HepG2 (cell line): ENCODE results near the gene AGFG1. TPM values are rescaled to one million over a fixed set of nuclear protein-coding genes. Genes with fewer than 3 reads are reported as not detected.

Experiments used
- AKAP8 ChIP-seq: sonication (generic); formaldehyde crosslinking; IDR thresholded peaks from 2 replicates; pipeline ENCODE4 v1.5.1; 2020; ENCODE audit warnings: mild to moderate bottlenecking, missing genetic modification reagents
- ATF7-NPFF ChIP-seq: sonication (generic); formaldehyde crosslinking; IDR thresholded peaks from 2 replicates; pipeline ENCODE4 v1.8.1; 2023; ENCODE audit warnings: mild to moderate bottlenecking, low read depth, missing genetic modification reagents, moderate library complexity
- CHCHD3 ChIP-seq: sonication (generic); formaldehyde crosslinking; IDR thresholded peaks from 2 replicates; pipeline ENCODE4 v1.8.0; 2022; ENCODE audit warnings: mild to moderate bottlenecking, missing genetic modification reagents, moderate library complexity
- CREB1 ChIP-seq, 2 experiments: fragments of 450-650 bp in 1 of 2; IDR thresholded peaks; 2 replicates each; pipeline ENCODE4 v1.6.1; 2016 to 2017; ENCODE audit warnings: control low read depth in 1 of 2, mild to moderate bottlenecking in 1 of 2, missing compliant biosample characterization in 1 of 2, missing genetic modification characterization in 1 of 2
- CREM ChIP-seq, 2 experiments: sonication (generic) in 1 of 2; formaldehyde crosslinking in 1 of 2; IDR thresholded peaks; 2 replicates each; pipeline versions ENCODE4 v1.4.0 to v1.6.1; 2016 to 2020; ENCODE audit warnings: antibody characterized with exemption in 1 of 2, mild to moderate bottlenecking in 1 of 2, missing genetic modification reagents in 1 of 2
- EP300 ChIP-seq, 3 experiments: sonication (generic) in 1 of 3; formaldehyde crosslinking in 1 of 3; IDR thresholded peaks; 2 replicates each; pipeline versions ENCODE4 v1.5.1 to v1.6.1; 2011 to 2020; ENCODE audit warnings: low read depth in 2 of 3, low read length in 2 of 3, borderline replicate concordance in 1 of 3, improper control_type of control experiment in 1 of 3, mild to moderate bottlenecking in 1 of 3, missing genetic modification reagents in 1 of 3, moderate library complexity in 1 of 3
- FOXJ3 ChIP-seq: sonication (generic); formaldehyde crosslinking; IDR thresholded peaks from 2 replicates; pipeline ENCODE4 v1.4.0; 2020; ENCODE audit warnings: missing genetic modification reagents, mild to moderate bottlenecking, borderline replicate concordance
- GATA4 ChIP-seq: sonication (generic); IDR thresholded peaks from 2 replicates; pipeline ENCODE4 v1.6.1; 2016; ENCODE audit warnings: antibody characterized with exemption, low read depth, borderline replicate concordance
- MTA1 ChIP-seq: sonication (generic); formaldehyde crosslinking; IDR thresholded peaks from 2 replicates; pipeline ENCODE4 v1.4.0; 2020; ENCODE audit warnings: missing genetic modification reagents, mild to moderate bottlenecking, borderline replicate concordance
- MTF1 ChIP-seq: sonication (generic); formaldehyde crosslinking; IDR thresholded peaks from 2 replicates; pipeline ENCODE4 v1.5.0; 2020; ENCODE audit warnings: missing genetic modification reagents
- POLR2A ChIP-seq, 2 experiments: IDR thresholded peaks; 2 replicates each; pipeline ENCODE4 v1.6.1; 2011; ENCODE audit warnings: low read depth in 2 of 2, low read length in 2 of 2, mild to moderate bottlenecking in 1 of 2, moderate library complexity in 1 of 2; ENCODE audit not compliant: insufficient read depth in 1 of 2
- ZNF143 ChIP-seq: sonication (generic); formaldehyde crosslinking; IDR thresholded peaks from 2 replicates; pipeline ENCODE4 v1.4.0; 2020; ENCODE audit warnings: missing genetic modification reagents
- ZNF230 ChIP-seq: sonication (generic); formaldehyde crosslinking; IDR thresholded peaks from 2 replicates; pipeline ENCODE4 v1.4.0; 2020; ENCODE audit warnings: mild to moderate bottlenecking, missing genetic modification reagents
- ZNF24 ChIP-seq: fragments of 450-650 bp; IDR thresholded peaks from 2 replicates; pipeline ENCODE4 v1.6.1; 2017; ENCODE audit warnings: antibody characterized with exemption, mild to moderate bottlenecking
- ZNF33A ChIP-seq: sonication (generic); formaldehyde crosslinking; IDR thresholded peaks from 2 replicates; pipeline ENCODE4 v1.5.1; 2020; ENCODE audit warnings: missing genetic modification reagents, mild to moderate bottlenecking, moderate library complexity, borderline replicate concordance
- ZNF460 ChIP-seq: sonication (generic); formaldehyde crosslinking; IDR thresholded peaks from 2 replicates; pipeline ENCODE4 v1.5.1; 2020; ENCODE audit warnings: missing genetic modification reagents, mild to moderate bottlenecking, borderline replicate concordance
- ZNF703 ChIP-seq: sonication (generic); formaldehyde crosslinking; IDR thresholded peaks from 2 replicates; pipeline ENCODE4 v1.5.1; 2020; ENCODE audit warnings: missing genetic modification reagents, mild to moderate bottlenecking, moderate library complexity, borderline replicate concordance
- ZNF737 ChIP-seq: sonication (generic); formaldehyde crosslinking; IDR thresholded peaks from 2 replicates; pipeline ENCODE4 v1.5.0; 2020; ENCODE audit warnings: missing genetic modification reagents, mild to moderate bottlenecking, borderline replicate concordance
- polyA plus RNA-seq, 8 experiments: library from polyadenylated mRNA; depleted of rRNA in 3 of 8; stranded (reverse) in 7 of 8; unstranded in 1 of 8; fragments of >200 nt; fragmentation: Illumina TruSeq in 4 of 8; extraction: Trizol in 4 of 8; gene quantifications; 2 replicates each; pipeline versions ENCODE4 v1.2.1 to v1.2.3, GENCODE V29; 2011 to 2016; ENCODE audit warnings: low read depth in 4 of 8, missing spikeins in 1 of 8, mixed read lengths in 1 of 8; ENCODE audit not compliant: insufficient read depth in 1 of 8
- total RNA-seq, 5 experiments: library from RNA; depleted of rRNA; stranded (reverse); fragments of >200 nt; fragmentation: Illumina TruSeq; extraction: Trizol; gene quantifications; 2 replicates each; pipeline ENCODE4 v1.2.3, GENCODE V29; 2016; ENCODE audit warnings: low read depth in 1 of 5
- TF ChIP-seq, protein P1 (sequence below): sonication (generic); formaldehyde crosslinking; IDR thresholded peaks from 2 replicates; pipeline ENCODE4 v1.4.0; 2020; ENCODE audit warnings: missing genetic modification reagents, mild to moderate bottlenecking, borderline replicate concordance
- TF ChIP-seq, protein P2 (sequence below): sonication (generic); formaldehyde crosslinking; IDR thresholded peaks from 2 replicates; pipeline ENCODE4 v1.5.0; 2020; ENCODE audit warnings: mild to moderate bottlenecking, missing genetic modification reagents
- TF ChIP-seq, protein P3 (sequence below): sonication (generic); formaldehyde crosslinking; IDR thresholded peaks from 2 replicates; pipeline ENCODE4 v1.4.0; 2020; ENCODE audit warnings: missing genetic modification reagents

The AGFG1 gene
- total and polyA plus RNA-seq, 2 of the 13 experiments (the other 11 are each of a cell fraction or from before 2014, with no cell fraction given), result 145 to 168 TPM

DNA sequence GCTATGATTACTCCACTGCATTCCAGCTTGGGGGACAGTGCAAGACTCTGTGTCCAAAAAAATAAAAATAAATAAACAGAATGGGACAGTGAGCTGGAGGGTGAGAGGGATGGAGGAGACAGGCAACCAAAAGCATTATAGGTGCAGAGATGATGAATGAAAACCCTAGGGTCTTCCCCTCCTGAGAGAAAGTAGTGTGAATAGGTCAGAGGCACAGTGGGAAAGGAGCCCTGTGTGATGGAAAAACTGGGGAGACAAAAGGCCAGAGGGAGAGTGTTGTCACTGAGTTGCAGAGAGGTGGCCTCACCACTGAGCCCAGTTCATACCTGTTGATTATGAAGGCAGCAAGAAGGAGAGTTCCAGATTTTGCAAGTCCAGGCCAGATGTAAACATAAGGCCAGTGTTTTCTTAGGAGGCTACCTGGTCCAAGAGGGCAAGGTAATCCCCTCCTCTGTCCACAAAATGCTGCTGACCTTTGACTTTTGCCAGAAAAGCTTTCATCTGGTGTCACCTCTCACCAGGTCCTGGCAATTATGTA, 17.6 kb upstream of the AGFG1 start (continued):
- no peak for TF ChIP-seq ATF7-NPFF (CRISPR knock-in tag)
- no peak for TF ChIP-seq POLR2A (IDR thresholded peaks at IDR 0.05; ENCODE audit: insufficient read depth in 1 of 2, low read depth in 2 of 2, low read length in 2 of 2)
- TF ChIP-seq MTA1 (CRISPR knock-in tag), result peak; percentile 76; the same call in 1 of the 2 replicates
- 0 out of 2 replicates have a peak, but pooled peaks have one; percentile 69 for TF ChIP-seq ZNF230 (CRISPR knock-in tag)
- TF ChIP-seq, protein P1, sequence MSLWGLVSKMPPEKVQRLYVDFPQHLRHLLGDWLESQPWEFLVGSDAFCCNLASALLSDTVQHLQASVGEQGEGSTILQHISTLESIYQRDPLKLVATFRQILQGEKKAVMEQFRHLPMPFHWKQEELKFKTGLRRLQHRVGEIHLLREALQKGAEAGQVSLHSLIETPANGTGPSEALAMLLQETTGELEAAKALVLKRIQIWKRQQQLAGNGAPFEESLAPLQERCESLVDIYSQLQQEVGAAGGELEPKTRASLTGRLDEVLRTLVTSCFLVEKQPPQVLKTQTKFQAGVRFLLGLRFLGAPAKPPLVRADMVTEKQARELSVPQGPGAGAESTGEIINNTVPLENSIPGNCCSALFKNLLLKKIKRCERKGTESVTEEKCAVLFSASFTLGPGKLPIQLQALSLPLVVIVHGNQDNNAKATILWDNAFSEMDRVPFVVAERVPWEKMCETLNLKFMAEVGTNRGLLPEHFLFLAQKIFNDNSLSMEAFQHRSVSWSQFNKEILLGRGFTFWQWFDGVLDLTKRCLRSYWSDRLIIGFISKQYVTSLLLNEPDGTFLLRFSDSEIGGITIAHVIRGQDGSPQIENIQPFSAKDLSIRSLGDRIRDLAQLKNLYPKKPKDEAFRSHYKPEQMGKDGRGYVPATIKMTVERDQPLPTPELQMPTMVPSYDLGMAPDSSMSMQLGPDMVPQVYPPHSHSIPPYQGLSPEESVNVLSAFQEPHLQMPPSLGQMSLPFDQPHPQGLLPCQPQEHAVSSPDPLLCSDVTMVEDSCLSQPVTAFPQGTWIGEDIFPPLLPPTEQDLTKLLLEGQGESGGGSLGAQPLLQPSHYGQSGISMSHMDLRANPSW (CRISPR knock-in tag), result peak; percentile 84; the same call in 1 of the 2 replicates
- TF ChIP-seq CREM (IDR thresholded peaks at IDR 0.05), result peak; percentile 90
- no peak for TF ChIP-seq CREM (CRISPR knock-in tag; IDR thresholded peaks at IDR 0.05)
- TF ChIP-seq, protein P2, sequence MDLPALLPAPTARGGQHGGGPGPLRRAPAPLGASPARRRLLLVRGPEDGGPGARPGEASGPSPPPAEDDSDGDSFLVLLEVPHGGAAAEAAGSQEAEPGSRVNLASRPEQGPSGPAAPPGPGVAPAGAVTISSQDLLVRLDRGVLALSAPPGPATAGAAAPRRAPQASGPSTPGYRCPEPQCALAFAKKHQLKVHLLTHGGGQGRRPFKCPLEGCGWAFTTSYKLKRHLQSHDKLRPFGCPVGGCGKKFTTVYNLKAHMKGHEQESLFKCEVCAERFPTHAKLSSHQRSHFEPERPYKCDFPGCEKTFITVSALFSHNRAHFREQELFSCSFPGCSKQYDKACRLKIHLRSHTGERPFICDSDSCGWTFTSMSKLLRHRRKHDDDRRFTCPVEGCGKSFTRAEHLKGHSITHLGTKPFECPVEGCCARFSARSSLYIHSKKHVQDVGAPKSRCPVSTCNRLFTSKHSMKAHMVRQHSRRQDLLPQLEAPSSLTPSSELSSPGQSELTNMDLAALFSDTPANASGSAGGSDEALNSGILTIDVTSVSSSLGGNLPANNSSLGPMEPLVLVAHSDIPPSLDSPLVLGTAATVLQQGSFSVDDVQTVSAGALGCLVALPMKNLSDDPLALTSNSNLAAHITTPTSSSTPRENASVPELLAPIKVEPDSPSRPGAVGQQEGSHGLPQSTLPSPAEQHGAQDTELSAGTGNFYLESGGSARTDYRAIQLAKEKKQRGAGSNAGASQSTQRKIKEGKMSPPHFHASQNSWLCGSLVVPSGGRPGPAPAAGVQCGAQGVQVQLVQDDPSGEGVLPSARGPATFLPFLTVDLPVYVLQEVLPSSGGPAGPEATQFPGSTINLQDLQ (CRISPR knock-in tag), result no peak
- no peak for TF ChIP-seq CHCHD3 (CRISPR knock-in tag)
- TF ChIP-seq ZNF143 (CRISPR knock-in tag), result no peak
- TF ChIP-seq GATA4, result no peak
- no peak for TF ChIP-seq MTF1 (CRISPR knock-in tag)
- 0 out of 2 replicates have a peak, but pooled peaks have one; percentile 63 for TF ChIP-seq ZNF703
- TF ChIP-seq ZNF33A, result no peak
- TF ChIP-seq AKAP8 (CRISPR knock-in tag), result no peak
- no peak for TF ChIP-seq ZNF460 (CRISPR knock-in tag)
- TF ChIP-seq CREB1 (IDR thresholded peaks at IDR 0.05), result no peak
- TF ChIP-seq CREB1 (CRISPR knock-in tag; IDR thresholded peaks at IDR 0.05), result peak; percentile 53; the same call in 1 of the 2 replicates
- TF ChIP-seq ZNF24, result no peak
- TF ChIP-seq FOXJ3 (CRISPR knock-in tag), result peak; percentile 92
- TF ChIP-seq EP300 (IDR thresholded peaks at IDR 0.05; ENCODE audit: low read depth in 2 of 2, low read length in 2 of 2), result peak in 1 of 2 experiments; percentile 97; a peak in 2 of 4 replicates
- peak; percentile 89; the same call in 1 of the 2 replicates for TF ChIP-seq EP300 (CRISPR knock-in tag; IDR thresholded peaks at IDR 0.05; ENCODE audit: borderline replicate concordance)
- TF ChIP-seq, protein P3, sequence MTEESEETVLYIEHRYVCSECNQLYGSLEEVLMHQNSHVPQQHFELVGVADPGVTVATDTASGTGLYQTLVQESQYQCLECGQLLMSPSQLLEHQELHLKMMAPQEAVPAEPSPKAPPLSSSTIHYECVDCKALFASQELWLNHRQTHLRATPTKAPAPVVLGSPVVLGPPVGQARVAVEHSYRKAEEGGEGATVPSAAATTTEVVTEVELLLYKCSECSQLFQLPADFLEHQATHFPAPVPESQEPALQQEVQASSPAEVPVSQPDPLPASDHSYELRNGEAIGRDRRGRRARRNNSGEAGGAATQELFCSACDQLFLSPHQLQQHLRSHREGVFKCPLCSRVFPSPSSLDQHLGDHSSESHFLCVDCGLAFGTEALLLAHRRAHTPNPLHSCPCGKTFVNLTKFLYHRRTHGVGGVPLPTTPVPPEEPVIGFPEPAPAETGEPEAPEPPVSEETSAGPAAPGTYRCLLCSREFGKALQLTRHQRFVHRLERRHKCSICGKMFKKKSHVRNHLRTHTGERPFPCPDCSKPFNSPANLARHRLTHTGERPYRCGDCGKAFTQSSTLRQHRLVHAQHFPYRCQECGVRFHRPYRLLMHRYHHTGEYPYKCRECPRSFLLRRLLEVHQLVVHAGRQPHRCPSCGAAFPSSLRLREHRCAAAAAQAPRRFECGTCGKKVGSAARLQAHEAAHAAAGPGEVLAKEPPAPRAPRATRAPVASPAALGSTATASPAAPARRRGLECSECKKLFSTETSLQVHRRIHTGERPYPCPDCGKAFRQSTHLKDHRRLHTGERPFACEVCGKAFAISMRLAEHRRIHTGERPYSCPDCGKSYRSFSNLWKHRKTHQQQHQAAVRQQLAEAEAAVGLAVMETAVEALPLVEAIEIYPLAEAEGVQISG (CRISPR knock-in tag), result peak; percentile 74
- no peak for TF ChIP-seq ZNF737 (CRISPR knock-in tag)
